ENCODE results near the gene GALNT8.

- no peak for TF ChIP-seq POLR2A (IDR thresholded peaks at IDR 0.05)
- no peak for TF ChIP-seq CTCF (IDR thresholded peaks at IDR 0.05)
Measured at GRCh38 chr12:4720637-4720995, 416 bp downstream of the GALNT8 start.
